Adrenal gland (tissue), 5 donors: ENCODE results near the gene TSFM.

ENCODE experiments used
- CTCF ChIP-seq, 6 experiments: fragments of 450-650 bp in 4 of 6; fragments of 200-600 bp in 2 of 6; sonication (generic) in 1 of 6; IDR thresholded peaks; 1 replicate in 5 of 6; 2 replicates in 1 of 6; pipeline versions ENCODE4 v1.5.1 to v1.8.0; 2016 to 2021; ENCODE audit warnings: antibody characterized with exemption in 6 of 6, mild to moderate bottlenecking in 2 of 6, moderate library complexity in 1 of 6
- POLR2A ChIP-seq, 2 donors: fragments of 450-650 bp; IDR thresholded peaks; one replicate each; pipeline ENCODE4 v1.6.1; 2017; ENCODE audit warnings: antibody characterized with exemption in 2 of 2, mild to moderate bottlenecking in 2 of 2, moderate library complexity in 1 of 2
- donor health status: DM: no; HTN: no; CAD: no.

GRCh38 chr12:57763881-57764661, 18.5 kb upstream of the TSFM start:
- TF ChIP-seq CTCF (IDR thresholded peaks at IDR 0.05) = no peak
- TF ChIP-seq POLR2A (IDR thresholded peaks at IDR 0.05) = no peak
